GM19463 (cell line): Measurements from ENCODE around the gene CSNK1E.

Experiments
- ATAC-seq: cut with Tn5 transposase; IDR thresholded peaks from one replicate; pipeline ENCODE4 v1.9.1; 2021; ENCODE audit warnings: mild to moderate bottlenecking, moderate library complexity; ENCODE audit not compliant: unreplicated experiment

The CSNK1E gene

DNA sequence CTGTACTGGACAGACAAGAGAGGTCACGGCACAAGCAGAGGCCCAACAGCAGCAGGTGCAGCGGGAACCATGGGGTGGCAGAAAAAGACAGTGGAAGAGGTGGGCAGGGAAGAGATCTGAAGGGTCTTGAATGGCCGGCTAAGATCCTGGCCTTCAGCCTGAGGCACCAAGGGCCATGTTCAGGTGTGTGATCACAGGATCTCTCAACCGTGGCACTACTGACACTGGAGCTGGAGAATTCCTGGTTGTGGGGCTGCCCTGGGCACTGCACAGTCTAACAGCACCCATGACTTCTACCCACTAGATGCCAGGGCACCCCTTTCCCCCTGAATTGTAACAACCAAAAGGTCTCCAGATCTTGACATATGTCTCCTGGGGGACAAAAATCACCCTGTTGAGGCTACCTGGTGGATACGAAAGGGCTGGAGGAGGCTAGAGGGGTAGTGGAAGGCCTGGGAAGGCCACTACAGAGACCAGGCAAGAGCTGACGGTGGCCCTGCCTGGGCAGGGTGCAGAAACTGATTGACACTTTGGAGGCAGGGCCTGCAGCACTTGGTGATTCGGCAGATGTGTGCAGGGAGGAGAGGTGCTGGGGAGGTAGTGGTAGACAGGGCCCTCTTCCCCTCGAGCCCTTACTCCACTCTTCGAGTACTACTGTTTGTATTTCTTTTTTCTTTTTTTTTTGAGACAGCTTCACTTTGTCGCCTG lies 8.3 kb downstream of the CSNK1E start:
- no peak for ATAC-seq

DNA sequence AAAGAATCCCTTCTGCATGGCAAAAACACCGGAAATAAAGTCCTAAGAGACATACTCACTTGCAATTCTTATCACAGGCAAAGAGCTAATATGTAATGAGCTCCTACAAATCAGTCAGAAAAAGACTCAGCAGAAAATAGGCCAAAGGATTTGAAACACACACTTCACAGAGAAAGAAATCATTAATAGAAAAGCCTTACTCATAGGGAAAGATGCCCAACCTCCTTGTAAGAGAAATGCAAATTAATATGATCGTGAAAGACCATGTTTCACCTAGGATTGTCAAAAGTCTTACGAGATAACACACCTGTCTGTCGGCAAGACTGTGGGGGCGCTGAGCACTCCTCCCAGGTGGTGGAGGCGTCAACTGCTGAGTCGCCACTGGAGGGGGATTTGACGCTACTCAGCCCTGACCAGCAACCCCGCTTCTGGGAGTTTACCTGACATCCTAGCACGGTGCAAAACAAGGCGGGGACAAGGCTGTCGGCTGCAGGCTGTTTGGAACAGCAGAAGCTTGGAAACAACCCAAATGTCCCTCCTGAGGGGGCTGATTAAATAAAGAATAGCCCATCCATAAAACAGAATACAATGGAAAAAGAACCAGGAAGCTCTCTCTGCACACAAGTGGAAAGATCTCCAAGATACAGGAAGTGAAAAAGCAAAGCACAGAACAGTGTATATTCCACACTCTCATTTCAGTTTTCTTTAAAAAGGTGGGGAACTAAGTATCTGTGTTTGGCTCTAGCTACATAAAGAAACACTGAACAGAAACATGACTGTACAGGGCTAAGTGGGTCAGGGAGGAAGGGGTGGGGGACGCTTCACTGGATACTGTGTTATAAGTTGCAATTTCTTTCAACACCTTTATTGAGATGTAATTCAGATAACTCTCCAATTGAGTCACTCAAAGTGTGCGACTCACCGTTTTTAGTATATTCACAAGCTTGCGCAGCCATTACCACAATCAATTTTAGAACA lies 11.5 kb downstream of the CSNK1E start:
- ATAC-seq: peak; percentile 79

DNA sequence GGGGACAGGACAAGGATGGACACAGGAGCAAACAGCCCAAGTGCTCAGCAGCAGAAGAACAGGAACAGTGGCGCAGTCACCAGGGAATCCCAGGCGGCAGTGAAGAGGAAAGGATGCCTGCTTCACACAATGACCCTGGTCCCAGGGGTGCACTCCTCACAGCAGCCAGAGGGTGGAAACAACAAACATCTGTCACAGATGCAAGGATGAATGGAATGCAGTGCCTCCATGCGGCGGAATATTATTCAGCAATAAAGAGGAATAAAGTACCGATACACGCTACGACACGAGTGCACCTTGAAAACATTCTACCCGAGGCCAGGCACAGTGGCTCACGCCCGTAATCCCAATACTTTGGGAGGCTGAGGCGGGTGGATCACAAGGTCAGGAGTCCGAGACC lies 12.7 kb downstream of the CSNK1E start:
- ATAC-seq: no peak

DNA sequence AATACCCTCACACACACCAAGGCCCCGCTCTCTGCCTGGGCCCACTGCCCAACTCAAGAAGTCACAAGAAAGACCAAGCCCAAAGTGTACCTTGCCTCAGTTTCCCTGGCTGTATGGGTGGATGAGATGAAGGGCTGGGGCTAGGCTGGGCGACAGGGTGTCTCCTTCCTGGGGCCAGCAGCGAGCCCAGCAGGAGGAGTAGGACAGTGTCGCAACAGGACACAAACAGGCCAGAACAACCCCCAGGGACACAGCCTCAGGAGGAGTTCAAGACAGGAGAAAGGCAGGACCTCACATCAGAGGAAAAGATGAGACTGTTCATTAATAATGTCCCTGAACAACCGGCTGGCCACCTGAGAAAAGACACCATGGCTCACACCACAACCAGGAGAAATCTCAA lies 13.3 kb downstream of the CSNK1E start:
- ATAC-seq: no peak

DNA sequence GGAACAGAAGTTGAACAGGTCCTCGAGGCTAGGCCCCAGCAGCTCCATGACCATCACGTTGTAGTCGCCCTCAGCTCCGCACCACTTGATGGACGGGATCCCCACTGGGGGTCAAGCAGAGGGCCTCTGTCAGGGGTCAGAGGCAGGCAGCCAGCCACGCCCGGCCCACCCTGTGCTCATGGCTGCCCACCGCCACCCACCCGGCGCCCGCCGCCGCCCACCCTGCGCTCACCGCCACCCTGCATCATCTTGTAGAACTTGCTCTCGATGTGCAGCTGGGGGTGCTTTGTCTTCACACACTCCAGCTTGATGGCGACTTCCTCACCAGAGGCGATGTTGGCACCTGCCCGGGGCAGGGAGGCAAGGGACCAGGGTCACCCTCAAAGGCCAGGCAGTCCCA lies 14.3 kb downstream of the CSNK1E start:
- ATAC-seq: no peak

DNA sequence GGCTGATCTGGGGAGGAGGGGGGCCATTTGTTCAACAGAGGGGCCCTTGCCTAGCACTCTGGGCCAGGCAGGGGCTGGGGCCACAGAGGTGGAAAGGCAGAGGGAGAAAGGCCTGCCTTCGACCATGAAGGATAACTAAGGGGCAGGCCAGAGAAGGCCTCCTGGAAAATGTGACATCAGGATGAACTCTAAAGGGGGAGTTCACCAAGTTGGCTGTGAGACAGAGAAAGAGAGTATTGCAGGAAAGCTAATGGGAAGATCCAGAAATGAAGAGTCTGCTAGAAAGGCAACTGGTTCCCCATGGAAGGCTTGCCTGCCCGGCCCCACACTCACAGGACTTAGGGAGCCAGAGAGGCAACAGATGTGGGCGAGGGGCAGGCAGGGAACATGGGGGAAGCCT lies 16.3 kb downstream of the CSNK1E start:
- ATAC-seq: no peak

DNA sequence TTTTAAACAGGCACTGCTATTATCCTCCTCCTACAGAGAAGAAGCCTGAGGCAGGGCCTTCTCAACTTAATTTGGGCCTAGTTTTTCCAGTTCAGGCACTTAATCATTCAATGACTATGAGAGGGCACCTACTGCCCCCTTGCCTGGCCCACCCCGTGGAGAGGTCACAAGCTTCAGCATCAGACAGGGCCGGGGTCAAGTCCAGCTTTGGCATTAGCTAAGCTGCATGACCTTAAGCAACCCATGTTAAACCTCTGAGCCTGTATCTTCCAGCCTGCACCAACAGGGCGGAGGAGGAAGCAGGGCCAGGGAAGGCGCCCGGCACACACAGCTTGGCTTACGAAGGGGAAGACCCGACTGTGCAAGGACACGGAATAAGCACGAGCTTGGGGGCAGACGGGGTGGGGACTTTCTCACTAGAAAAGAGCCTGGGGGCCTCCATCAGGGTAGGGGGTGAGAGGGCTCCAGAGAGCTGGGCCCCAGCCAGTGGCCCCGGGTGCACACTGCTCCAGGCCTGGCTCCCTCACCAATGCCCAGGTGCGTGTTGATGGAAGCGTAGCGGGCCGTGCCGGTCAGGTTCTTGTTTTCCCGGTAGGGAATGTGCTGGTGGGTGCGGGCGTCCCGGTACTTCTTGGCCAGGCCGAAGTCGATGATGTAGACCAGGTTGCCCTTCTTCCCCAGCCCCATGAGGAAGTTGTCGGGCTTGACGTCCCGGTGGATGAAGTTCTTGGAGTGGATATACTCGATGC lies 16.9 kb downstream of the CSNK1E start:
- no peak for ATAC-seq

DNA sequence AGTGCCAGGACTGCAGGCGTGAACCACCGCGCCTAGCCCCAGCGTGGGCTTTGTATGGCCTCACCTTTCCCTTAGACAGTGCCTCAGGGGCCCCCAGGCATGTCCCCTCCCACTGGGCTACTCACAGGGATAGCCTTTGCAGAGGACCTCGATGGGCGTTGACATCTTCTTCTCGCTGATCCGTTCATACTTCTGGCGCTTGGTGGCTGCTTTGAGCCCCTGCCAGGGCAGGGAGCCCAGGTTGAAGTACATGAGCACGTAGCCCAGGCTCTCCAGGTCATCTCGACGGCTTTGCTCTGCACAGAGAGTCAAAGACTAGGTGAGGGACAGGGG lies 17.5 kb downstream of the CSNK1E start:
- ATAC-seq: no peak

DNA sequence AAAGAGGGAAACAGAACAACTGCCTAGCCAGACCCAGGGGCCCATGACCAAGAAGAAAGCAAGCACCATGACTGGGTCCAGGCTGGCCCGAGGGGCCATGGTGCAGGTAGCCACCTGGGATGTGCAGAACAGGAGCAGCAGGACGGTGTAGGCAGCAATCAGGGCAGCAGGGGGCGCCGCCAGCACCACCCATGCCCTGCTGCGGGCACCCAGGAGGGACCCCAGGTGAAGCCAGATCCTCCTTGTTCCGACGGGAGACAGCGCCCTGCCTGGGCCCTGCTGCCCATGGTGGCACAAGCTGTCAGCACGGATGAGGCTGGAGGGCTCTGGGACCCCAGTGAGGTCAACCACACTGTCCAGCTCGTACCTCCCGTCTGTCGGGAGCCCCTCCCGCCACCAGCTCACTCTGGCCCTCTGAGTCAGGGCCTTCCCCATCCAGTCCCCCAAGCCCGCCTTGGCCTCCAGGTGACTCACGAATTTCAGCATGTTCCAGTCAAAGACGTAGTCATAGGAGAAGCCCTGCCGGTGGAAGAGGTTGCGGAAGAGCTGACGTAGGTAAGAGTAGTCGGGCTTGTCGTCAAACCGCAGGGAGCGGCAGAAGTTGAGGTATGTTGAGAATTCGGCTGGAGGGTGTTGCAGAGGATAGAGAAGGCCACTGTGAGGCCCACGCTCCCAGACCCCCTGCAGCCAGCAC lies 18.8 kb downstream of the CSNK1E start:
- no peak for ATAC-seq

DNA sequence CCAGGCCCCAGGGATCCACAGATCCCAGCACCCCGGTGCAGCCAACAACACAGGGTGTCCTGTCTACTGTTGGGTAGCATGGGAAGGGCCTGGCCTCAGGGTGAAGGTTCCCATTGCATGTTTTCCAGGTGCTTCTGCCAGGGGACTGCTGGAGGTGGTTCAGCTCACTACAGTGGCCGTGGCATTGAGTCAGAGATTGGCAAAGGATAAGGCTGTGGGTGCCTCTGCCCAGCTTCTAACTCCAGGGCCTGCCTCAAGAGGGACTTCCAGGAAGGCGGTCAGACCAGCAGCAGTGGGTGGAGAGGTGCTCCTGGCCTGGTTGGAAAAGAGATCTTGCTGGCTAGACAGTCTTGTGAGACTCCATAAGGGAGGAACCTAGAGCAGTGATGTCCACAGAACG lies 20.9 kb downstream of the CSNK1E start:
- ATAC-seq: no peak

DNA sequence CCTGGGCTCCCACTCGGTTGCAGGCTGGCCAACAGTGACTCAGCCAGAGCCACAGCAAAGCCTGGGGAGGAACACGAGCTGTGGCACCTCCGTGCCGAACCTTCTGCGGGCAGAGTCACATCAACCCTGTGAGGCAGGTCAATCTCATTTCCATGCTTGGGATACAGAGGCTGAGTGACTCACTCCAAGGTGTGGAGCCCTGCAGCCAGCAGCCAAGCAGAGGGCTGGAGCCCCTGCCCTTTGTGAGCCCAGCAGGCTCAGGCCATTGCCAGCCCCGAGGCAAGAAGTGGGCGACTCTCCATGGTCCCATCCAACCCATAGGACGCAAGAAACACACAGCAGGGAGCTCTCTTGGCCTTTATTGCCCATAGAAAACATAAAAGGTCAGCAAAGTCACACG lies 21.4 kb downstream of the CSNK1E start:
- ATAC-seq: no peak

DNA sequence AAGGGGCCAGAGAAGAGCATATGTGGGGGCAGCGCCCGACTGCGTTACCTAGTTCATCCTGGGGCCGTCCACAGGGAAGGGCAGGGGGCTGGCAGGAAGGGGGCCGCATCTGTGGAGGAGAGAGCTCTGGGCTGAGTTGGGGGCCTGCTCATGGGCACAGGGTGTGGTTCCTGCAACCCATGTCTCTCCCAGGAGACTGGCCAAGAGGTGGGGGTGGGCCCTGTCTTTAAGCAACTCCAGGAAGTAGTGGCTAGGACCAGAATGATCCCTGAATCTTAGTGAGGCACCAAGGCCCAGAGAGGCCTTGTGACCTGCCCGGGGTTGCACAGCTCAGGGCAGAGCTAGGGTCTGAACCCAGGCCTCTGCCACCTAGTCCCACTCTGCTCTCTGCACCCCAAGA lies 21.9 kb downstream of the CSNK1E start:
- ATAC-seq: no peak

DNA sequence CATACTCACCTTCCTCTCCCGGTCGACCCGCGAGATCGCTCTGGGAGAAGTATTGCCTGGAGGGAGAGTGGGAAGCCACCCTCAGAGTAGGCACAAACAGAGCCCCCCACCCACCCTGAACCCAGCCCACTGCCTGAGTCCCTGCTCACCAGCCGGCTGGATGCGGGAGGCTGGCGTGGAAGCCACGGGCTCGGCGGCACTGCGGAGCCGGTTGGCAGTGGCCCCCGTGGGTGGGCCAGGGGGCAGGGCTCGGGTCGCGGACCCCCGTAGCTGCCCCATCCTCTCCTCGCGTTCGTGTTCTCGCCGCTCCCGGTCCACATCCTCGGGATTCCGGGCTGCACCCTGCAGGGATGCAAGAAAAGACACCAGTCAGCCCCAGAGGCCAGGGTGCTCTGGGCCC lies 23.0 kb downstream of the CSNK1E start:
- ATAC-seq: no peak

DNA sequence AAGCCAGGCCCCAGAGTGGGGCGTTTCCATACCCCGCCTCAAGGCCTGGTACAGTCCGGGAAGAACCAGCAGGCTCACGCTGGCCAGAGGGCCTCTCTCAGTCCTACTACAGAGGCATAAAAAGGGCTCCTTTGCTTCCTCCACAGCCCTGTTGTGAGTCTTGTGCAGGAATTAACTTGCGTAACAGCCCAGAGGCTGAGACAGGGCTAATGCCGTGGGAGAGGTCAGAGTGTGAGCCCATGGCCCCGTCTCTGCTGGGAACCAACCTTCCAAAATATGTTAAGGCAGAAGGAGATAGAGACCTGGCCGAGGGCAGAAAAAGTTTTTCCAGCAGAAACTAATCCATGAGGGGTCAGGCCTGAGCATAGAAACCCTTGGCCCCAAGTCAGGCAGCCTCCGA lies 24.5 kb downstream of the CSNK1E start:
- ATAC-seq: no peak

DNA sequence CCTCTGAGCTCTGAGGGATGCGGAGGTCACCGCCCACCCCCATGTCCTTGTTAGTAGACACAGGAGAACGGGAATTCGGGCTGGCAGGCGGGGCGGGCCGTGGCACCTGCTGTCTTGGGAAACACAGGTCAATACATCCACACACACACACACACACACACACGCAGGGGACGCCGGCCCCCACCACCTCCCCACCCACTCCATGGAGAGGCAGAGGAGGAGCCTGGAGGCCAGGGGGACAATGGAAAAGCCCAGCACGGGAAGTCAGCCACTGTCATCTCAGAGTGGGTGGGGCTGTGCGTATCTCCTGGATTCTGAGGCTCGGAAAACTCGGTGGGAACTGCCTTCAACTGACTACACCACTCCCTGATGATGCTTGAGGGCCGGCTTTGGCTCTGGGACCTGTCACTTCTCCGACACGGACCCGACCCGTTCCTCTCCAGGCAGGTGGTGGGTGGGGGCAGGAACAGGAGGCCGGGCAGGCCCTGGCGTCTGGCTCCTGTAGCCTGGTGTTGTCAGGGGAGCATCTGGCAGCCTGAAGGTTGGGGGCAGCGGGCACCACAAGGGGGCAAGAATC lies 25.9 kb downstream of the CSNK1E start:
- no peak for ATAC-seq

DNA sequence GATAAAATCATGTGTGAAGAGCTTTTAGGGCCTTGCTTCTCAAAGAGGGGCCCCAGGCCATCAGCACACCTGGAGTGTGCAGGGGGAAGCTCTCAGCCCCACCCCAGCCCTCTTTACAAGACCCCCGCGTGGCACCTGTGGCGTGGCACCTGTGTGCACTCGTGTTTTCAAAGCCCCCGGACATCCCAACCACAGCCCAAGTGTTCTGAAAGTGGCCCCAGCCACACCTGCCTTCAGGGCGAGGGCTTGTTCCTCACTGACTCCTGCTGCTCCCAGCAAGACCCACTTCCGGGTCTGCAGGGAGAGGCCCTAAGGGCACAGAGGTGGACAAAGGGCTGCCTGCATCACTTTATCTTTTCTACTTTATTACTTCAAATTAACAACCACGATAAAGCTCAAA lies 26.9 kb downstream of the CSNK1E start:
- ATAC-seq: no peak

DNA sequence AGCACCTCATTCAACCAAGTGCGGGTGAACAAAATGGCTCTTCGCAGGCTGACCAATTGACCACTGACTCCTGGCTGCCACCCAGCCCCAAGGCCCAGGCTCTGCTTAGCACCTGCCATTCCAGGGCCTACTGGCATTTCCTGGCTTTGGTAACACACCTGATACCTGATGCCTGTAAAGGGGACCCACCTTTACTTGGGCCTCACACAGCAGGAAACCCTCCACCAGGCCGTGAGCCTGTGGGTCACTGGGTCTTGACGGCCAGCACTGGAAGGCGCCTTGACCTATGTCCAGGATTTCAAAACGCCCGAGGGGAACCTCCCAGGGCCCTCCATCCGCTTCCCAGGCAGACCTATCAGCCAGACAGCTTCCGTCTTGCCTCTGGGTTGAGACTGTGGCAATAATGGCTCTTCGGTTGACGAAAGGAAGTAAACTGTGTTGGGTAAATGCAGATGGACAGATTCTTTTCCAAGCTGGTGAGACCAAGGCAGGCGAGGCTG lies 27.6 kb downstream of the CSNK1E start:
- no peak for ATAC-seq

DNA sequence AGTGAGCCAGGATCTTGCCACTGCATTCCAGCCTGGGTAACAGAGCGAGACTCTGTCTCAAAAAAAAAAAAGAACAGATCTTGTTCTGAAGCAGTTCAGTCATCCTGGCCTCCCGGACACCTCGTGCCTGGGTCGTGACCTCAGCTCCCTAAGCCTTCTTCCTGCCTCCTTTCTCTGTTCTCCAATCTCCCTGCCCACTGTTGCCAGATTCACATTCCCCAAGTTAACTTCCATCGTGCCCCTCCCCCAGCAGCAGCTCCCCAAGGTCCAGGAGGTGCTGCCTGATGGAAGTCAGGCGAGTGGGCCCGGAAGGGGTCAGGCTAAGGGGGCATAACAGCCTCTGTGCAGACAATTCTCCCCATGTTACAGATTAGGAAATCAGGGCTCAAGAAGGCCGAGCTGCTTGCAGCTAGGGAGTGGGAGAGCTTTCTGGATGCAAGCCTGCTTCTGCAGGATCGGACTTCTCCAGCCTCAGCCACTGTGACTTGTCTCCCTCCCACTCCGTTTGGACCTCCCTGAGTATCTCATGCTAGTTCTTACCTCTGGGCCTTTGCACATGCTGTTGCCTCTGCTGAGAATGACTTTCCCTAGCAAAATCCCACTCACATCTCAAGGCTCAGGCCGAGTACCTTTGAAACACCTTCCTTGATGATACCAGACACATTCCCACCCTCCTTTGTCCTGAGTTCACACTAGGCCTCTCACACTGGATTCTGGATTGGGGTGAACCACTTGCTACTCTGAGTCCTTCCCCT lies 30.1 kb downstream of the CSNK1E start:
- no peak for ATAC-seq

DNA sequence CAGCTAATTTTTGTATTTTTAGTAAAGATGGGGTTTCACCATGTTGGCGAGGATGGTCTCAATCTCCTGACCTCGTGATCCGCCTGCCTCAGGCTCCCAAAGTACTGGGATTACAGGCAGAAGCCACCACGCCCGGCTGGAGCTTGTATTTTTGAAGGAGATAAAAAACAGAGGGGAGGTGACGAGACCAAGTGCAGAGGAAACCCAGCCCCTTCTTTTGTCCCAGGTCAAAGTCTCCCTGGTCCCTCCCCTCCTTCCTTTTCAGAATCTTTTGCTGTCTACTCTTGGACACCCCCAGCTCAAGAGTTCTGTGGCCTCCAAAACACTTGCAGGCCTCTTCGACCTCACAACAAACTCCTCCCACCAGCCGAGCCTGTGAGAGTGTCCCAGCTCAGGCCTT lies 32.2 kb downstream of the CSNK1E start:
- ATAC-seq: no peak

DNA sequence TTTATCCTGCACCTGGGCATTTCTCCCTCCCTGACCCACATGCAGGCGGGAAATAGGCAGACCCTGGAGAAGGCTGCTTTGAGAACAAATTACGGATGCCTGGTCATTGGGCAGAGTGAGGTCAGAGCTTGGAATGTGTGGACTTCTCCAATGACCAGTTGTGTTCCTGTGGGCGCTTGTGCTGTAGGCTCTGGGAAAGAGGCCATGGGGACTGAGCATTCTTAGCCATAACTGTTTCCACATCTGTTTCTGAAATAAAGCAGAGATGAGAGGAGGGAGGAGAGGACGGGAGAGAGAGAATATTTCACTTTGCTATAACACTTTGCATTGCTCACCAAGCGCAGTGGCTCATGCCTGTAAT lies 33.2 kb downstream of the CSNK1E start:
- ATAC-seq: no peak
